K562 (cell line): Measurements from ENCODE around the gene PRR30. TPM values are rescaled to one million over a fixed set of nuclear protein-coding genes. Genes with fewer than 3 reads are reported as not detected.

Experiments used
- ATAC-seq: fragments of 200-7000 bp; cut with Tn5 transposase; 3 replicates; pipeline ENCODE4 v1.9.1; 2020; ENCODE audit warnings: moderate library complexity
- BruUV-seq: library from RNA; stranded (reverse); fragments of 400-500 nt; replicated peaks from 2 replicates; lab custom pipeline; 2021; lab: Mats Ljungman, UMichigan
- CTCF ChIA-PET: fragments of 300-600 bp; formaldehyde crosslinking; extraction: SDS; loops from one replicate; lab custom pipeline; 2021; ENCODE audit warnings: low intra/inter-chr PET ratio; lab: Yijun Ruan, JAX
- POLR2A ChIA-PET: fragments of 300-600, 350-650 bp; sonication (Branson Sonifier 250); formaldehyde crosslinking; extraction: SDS; loops from one replicate; lab custom pipeline; 2021; ENCODE audit warnings: antibody characterized with exemption, inconsistent platforms; lab: Yijun Ruan, JAX
- DNase-seq, 4 experiments: peaks; one replicate each; pipeline versions ENCODE4 v3.0.0 to v3.0.0-alpha.2; 2011 to 2018; ENCODE audit warnings: low spot score in 3 of 4, mixed read lengths in 3 of 4; ENCODE audit errors: extremely low read depth in 1 of 4
- FAIRE-seq: peaks from 2 replicates; lab custom pipeline; 2011; peaks lifted over from hg19 to GRCh38; lab: Jason Lieb, UNC
- H2AFZ ChIP-seq: 2 replicates; pipeline ENCODE4 v1.6.0; 2011; ENCODE audit warnings: low read depth, low read length, control low read depth, inconsistent platforms
- H3K27ac ChIP-seq: fragments of 200-600 bp; 3 replicates; pipeline ENCODE4 v1.8.0; 2011; ENCODE audit warnings: low read depth, mild to moderate bottlenecking, control low read depth, inconsistent platforms, low read length, moderate library complexity, mixed read lengths; ENCODE audit errors: extremely low read depth
- H3K27me3 ChIP-seq, 2 experiments: fragments of 300-600 bp in 1 of 2; 2 replicates in 1 of 2; 3 replicates in 1 of 2; pipeline versions ENCODE4 v1.6.0 to v1.8.0; 2011; ENCODE audit warnings: inconsistent platforms in 2 of 2, low read length in 2 of 2, mild to moderate bottlenecking in 1 of 2, mixed read lengths in 1 of 2, moderate library complexity in 1 of 2; ENCODE audit not compliant: control insufficient read depth in 2 of 2, insufficient read depth in 2 of 2
- H3K36me3 ChIP-seq: fragments of 300-600 bp; 3 replicates; pipeline ENCODE4 v1.8.0; 2011; ENCODE audit warnings: mild to moderate bottlenecking, low read length, inconsistent platforms; ENCODE audit not compliant: control insufficient read depth, insufficient read depth
- H3K4me1 ChIP-seq, 2 experiments: fragments of 200-600 bp in 1 of 2; replicated peaks in 1 of 2; 2 replicates in 1 of 2; 3 replicates in 1 of 2; pipeline versions ENCODE4 v1.5.1 to v1.8.0; 2011; ENCODE audit warnings: inconsistent platforms in 2 of 2, low read length in 2 of 2, mild to moderate bottlenecking in 1 of 2, mixed read lengths in 1 of 2, moderate library complexity in 1 of 2; ENCODE audit not compliant: control insufficient read depth in 2 of 2, insufficient read depth in 2 of 2
- H3K4me2 ChIP-seq: 2 replicates; pipeline ENCODE4 v1.6.1; 2011; ENCODE audit warnings: low read length, control low read depth, inconsistent platforms, mixed read lengths; ENCODE audit not compliant: insufficient read depth
- H3K4me3 ChIP-seq: fragments of 200-600 bp; sonication (generic), shearing (Covaris generic); 2 replicates; pipeline ENCODE4 v1.5.1; 2016; ENCODE audit warnings: control low read depth, inconsistent platforms
- H3K79me2 ChIP-seq: fragments of 200-600 bp; 3 replicates; pipeline ENCODE4 v1.8.0; 2011; ENCODE audit warnings: low read length, inconsistent platforms; ENCODE audit not compliant: control insufficient read depth, insufficient read depth
- H3K9ac ChIP-seq, 2 experiments: 2 replicates each; pipeline versions ENCODE4 v1.6.0 to v1.6.1; 2011; ENCODE audit warnings: low read depth in 2 of 2, low read length in 2 of 2, control low read depth in 1 of 2, inconsistent platforms in 1 of 2, mild to moderate bottlenecking in 1 of 2, mixed read lengths in 1 of 2; ENCODE audit not compliant: insufficient read depth in 1 of 2
- H3K9me1 ChIP-seq: one replicate; pipeline ENCODE4 v1.6.0; 2011; ENCODE audit warnings: inconsistent platforms, mild to moderate bottlenecking, low read length, moderate library complexity; ENCODE audit not compliant: control insufficient read depth, insufficient read depth
- H3K9me3 ChIP-seq: replicated peaks from 2 replicates; pipeline ENCODE4 v1.5.1; 2011; ENCODE audit warnings: low read depth, low read length, inconsistent platforms; ENCODE audit not compliant: control insufficient read depth, insufficient read depth
- H4K20me1 ChIP-seq: replicated peaks from 2 replicates; pipeline ENCODE4 v1.6.1; 2011; ENCODE audit warnings: low read length, inconsistent platforms, mixed read lengths; ENCODE audit not compliant: control insufficient read depth, insufficient read depth
- ARHGAP35 ChIP-seq: fragments of 450-650 bp; IDR thresholded peaks from 2 replicates; pipeline ENCODE4 v1.6.1; 2018; ENCODE audit not compliant: partially characterized antibody
- BDP1 ChIP-seq: IDR thresholded peaks from 3 replicates; pipeline ENCODE4 v1.6.1; 2011; ENCODE audit not compliant: insufficient read length, insufficient read depth
- C11orf30 ChIP-seq: fragments of 450-650 bp; IDR thresholded peaks from 2 replicates; pipeline ENCODE4 v1.6.1; 2016; ENCODE audit warnings: low read depth, mild to moderate bottlenecking
- CHD4 ChIP-seq: fragments of 200-600 bp; sonication (generic); IDR thresholded peaks from 3 replicates; pipeline ENCODE4 v1.6.1; 2012; ENCODE audit warnings: low read depth, mild to moderate bottlenecking, mixed read lengths, low read length, inconsistent platforms; ENCODE audit not compliant: insufficient read depth, insufficient replicate concordance, poor library complexity, severe bottlenecking
- ETV1 ChIP-seq: fragments of 450-650 bp; conservative IDR thresholded peaks from 2 replicates; pipeline ENCODE4 v1.6.1; 2016; ENCODE audit warnings: missing genetic modification characterization, control low read depth, low read depth, missing compliant biosample characterization
- FOSL1 ChIP-seq: fragments of 200-800 bp; sonication (Bioruptor generic); conservative IDR thresholded peaks from 2 replicates; pipeline ENCODE4 v1.6.1; 2016; ENCODE audit warnings: missing genetic modification characterization, missing compliant biosample characterization
- GTF2F1 ChIP-seq: IDR thresholded peaks from 2 replicates; pipeline ENCODE4 v1.6.1; 2011; ENCODE audit warnings: low read depth, low read length, improper control_type of control experiment
- JUND ChIP-seq, 2 experiments: IDR thresholded peaks; 2 replicates in 1 of 2; 3 replicates in 1 of 2; pipeline ENCODE4 v1.6.1; 2011; ENCODE audit warnings: borderline replicate concordance in 2 of 2, low read depth in 2 of 2, low read length in 2 of 2, improper control_type of control experiment in 1 of 2, missing biosample characterization in 1 of 2, missing genetic modification characterization in 1 of 2, missing genetic modification reagents in 1 of 2
- KLF10 ChIP-seq: fragments of 250-450 bp; sonication (Bioruptor Pico); IDR thresholded peaks from 2 replicates; pipeline ENCODE4 v1.6.1; 2021; ENCODE audit warnings: matching md5 sums
- MXI1 ChIP-seq: IDR thresholded peaks from 2 replicates; pipeline ENCODE4 v1.6.1; 2011; ENCODE audit warnings: low read depth, mild to moderate bottlenecking, improper control_type of control experiment, low read length
- PCBP1 ChIP-seq: fragments of 200-400 bp; formaldehyde crosslinking; IDR thresholded peaks from 2 replicates; pipeline ENCODE4 v1.6.1; 2018; ENCODE audit warnings: mild to moderate bottlenecking, low read depth, low read length; ENCODE audit not compliant: poor library complexity, severe bottlenecking
- SMARCE1 ChIP-seq: fragments of 450-650 bp; IDR thresholded peaks from 2 replicates; pipeline ENCODE4 v1.7.1; 2016; ENCODE audit warnings: mild to moderate bottlenecking
- ZFP30 ChIP-seq: fragments of 250-450 bp; sonication (Bioruptor Pico); IDR thresholded peaks from 2 replicates; pipeline ENCODE4 v1.8.0; 2022; ENCODE audit warnings: moderate library complexity, mild to moderate bottlenecking, inconsistent platforms, borderline replicate concordance
- ZNF282 ChIP-seq: sonication (generic); formaldehyde crosslinking; IDR thresholded peaks from 2 replicates; pipeline ENCODE4 v1.8.1; 2023; ENCODE audit warnings: missing genetic modification reagents
- WGBS: fragments of 100-300 bp; shearing (Covaris generic); methylation state at CpG from one replicate; pipeline ENCODE4 v1.1.6; 2016; ENCODE audit warnings: low coverage, mixed read lengths; ENCODE audit not compliant: insufficient coverage; ENCODE audit errors: missing lambda C conversion rate; 5-methylcytosine and 5-hydroxymethylcytosine counted together
- in situ Hi-C: fragments of 300-500 bp; cut with MboI; formaldehyde crosslinking; loops from 4 replicates; pipeline ENCODE4 v1.15.0; 2018; ENCODE audit warnings: inconsistent platforms, mixed read lengths
- intact Hi-C: fragments of 100-400 bp; cut with micrococcal nuclease; formaldehyde crosslinking; loops from 2 replicates; pipeline ENCODE4 v1.14.2; 2022
- polyA plus RNA-seq, 8 experiments: library from polyadenylated mRNA; depleted of rRNA in 4 of 8; stranded (reverse) in 5 of 8; unstranded in 3 of 8; fragments of >200 nt; fragmentation: Nextera tagmentation in 2 of 8; fragmentation: Illumina TruSeq in 1 of 8; extraction: Ambion mirVana in 2 of 8; extraction: Trizol in 1 of 8; gene quantifications; 2 replicates each; pipeline versions ENCODE4 v1.2.1 to v1.2.3, GENCODE V29; 2011 to 2014; ENCODE audit warnings: inconsistent platforms in 1 of 8, missing spikeins in 1 of 8
- total RNA-seq, 7 experiments: library from RNA; depleted of rRNA in 6 of 7; stranded (reverse); fragments of >200 nt in 6 of 7; fragmentation: Illumina TruSeq in 2 of 7; extraction: Trizol in 2 of 7; gene quantifications; 2 replicates each; pipeline versions ENCODE4 v1.2.1 to v1.2.3, GENCODE V29; 2011 to 2021; ENCODE audit warnings: low replicate concordance in 1 of 7

PRR30 gene
- total and polyA plus RNA-seq, 9 of the 15 experiments (the other 6 are each of a cell fraction or from before 2014, with no cell fraction given), result not detected

DNA sequence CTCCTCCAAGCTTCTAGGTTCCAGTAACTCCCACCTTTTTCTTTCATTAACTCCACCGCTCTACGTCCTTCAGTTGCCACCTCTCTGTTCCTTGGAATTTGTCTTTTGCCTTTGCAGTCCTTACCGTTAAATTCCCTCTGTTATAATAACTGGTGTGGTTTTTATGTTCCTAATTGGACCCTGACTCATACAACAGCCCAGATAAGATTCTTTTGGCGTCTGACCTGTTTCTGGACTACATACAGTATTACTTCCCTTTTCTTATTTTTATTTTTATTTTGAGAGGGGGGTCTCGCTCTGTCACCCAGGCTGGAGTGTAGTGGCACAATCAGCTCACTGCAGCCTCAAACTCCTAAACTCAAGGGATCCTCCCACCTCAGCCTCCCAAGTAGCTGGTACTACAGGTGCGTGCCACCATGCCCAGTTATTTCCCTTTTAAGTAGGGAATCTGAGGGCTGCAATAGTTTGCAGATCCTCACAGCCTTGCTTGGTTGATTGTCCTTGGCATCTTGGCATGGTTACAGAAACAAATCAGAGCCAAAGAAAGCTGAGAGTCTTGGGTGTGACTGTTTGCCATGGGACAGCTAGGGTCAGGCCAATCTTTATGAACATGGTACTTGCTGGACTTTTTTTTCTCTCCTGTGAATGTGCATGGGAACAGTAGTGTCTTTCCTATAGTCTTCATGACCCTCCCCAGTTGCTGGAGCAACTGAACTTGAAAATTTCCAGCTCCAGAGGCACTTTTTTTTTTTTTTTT is 31.5 kb upstream of the PRR30 start:
- intact Hi-C loops (loop anchor here (2.0 kb wide), 1 partner anchor 20 kb away; no protein-coding TSS in a partner anchor), in situ Hi-C loops (no loop called here)
- H3K36me3 ChIP-seq, result no peaks in the 10 kb centered on the region
- H3K79me2 ChIP-seq, result no peaks in the 10 kb centered on the region
- CTCF ChIA-PET, result interaction anchor here (0.5 to 0.7 kb wide), 2 partner anchors 109 to 480 kb away, joined by 3 to 5 read pairs; no protein-coding TSS in a partner anchor
- POLR2A ChIA-PET, result no interaction called here
- H3K27ac ChIP-seq, result no peak overlapping the region
- H3K4me2 ChIP-seq, result no peak overlapping the region
- no TSS peak for BruUV-seq
- FAIRE-seq, result no peak
- H3K9ac ChIP-seq, result no peak overlapping the region
- DNase-seq, result no peak
- peaks cover 11 to 35% of the 10 kb centered on the region in 2 experiments; a peak in 4 of 5 replicates for H3K27me3 ChIP-seq
- H2AFZ ChIP-seq, result no peak overlapping the region
- WGBS, result 9% methylated on average over 6 of the region's 6 CpGs
- no peaks in the 10 kb centered on the region for H4K20me1 ChIP-seq
- no peak; the same call in 2 of the 3 replicates for ATAC-seq
- no peaks in the 10 kb centered on the region for H3K9me1 ChIP-seq
- H3K4me1 ChIP-seq, result peaks cover 8 to 9% of the 10 kb centered on the region in 2 experiments; a peak in 3 of 5 replicates
- no peaks in the 10 kb centered on the region for H3K9me3 ChIP-seq
- no peak overlapping the region for H3K4me3 ChIP-seq
- TF ChIP-seq C11orf30, result no peak
- no peak for TF ChIP-seq PCBP1
- TF ChIP-seq CHD4, result no peak
- no peak for TF ChIP-seq BDP1
- no peak for TF ChIP-seq ETV1 (tag)
- TF ChIP-seq SMARCE1, result peak; percentile 57; the same call in 1 of the 2 replicates
- no peak for TF ChIP-seq ARHGAP35
- no peak for TF ChIP-seq MXI1
- peak; percentile 69 for TF ChIP-seq FOSL1 (tag)
- TF ChIP-seq ZFP30 (CRISPR knock-in tag), result no peak
- peak; percentile 53; the same call in 1 of the 2 replicates for TF ChIP-seq JUND (IDR thresholded peaks at IDR 0.05; ENCODE audit: borderline replicate concordance, low read depth, low read length)
- TF ChIP-seq JUND (tag; IDR thresholded peaks at IDR 0.05; ENCODE audit: borderline replicate concordance, low read depth, low read length), result no peak; the same call in 2 of the 3 replicates
- TF ChIP-seq GTF2F1, result no peak
- no peak for TF ChIP-seq KLF10 (CRISPR knock-in tag)
- TF ChIP-seq ZNF282, result no peak
